NCI-H82 (cell line): ENCODE results near the gene PDE1C.
A peak's percentile ranks its signal among the peaks of the same experiment; 100 is the strongest.
"Not testable (repeated sequence)": the region's sequence is repeated elsewhere in the genome, so short reads cannot be mapped to it uniquely, and the experiment has no call there.

Experiments
- DNase-seq: peaks from one replicate; lab custom pipeline; 2025; lab: John Stamatoyannopoulos, UW

The PDE1C gene

DNA sequence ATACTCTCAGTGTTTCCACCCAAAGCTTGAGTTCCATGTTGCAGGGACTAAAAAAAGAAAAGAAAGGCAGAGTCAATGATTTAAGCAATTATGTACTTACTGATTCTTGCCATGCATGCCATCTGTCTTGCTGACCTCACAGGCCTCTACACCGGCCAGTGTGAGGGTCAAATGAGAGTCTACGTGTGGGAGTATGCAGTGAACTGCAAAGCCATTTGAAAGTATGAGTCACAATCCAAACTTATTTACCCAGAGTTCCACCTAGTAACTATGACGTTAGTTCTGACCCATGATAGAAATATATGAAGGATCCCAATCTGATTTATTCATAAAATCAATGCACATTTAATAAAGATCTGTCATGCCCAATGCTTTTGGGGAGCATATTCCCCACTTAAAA lies 26.5 kb downstream of the PDE1C start:
- no peak for DNase-seq

DNA sequence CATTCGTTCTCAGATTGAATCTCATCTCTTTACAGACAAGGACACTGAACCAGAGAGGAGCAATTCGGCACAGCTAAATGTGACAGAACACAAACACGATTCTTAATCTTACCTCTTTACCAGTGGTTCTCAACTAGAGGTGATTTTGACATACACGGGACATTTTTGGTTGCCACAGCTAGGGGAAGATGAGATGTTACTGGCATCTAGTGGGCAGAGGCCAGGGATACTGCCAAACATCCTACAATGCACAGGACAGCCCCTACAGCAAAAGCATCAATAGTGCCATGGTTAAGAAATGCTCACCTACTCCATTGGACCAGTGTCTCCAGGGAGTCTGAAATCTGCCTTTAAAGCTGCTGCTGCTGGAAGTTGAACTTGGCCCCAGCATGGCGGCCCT lies 27.3 kb downstream of the PDE1C start:
- no peak for DNase-seq

DNA sequence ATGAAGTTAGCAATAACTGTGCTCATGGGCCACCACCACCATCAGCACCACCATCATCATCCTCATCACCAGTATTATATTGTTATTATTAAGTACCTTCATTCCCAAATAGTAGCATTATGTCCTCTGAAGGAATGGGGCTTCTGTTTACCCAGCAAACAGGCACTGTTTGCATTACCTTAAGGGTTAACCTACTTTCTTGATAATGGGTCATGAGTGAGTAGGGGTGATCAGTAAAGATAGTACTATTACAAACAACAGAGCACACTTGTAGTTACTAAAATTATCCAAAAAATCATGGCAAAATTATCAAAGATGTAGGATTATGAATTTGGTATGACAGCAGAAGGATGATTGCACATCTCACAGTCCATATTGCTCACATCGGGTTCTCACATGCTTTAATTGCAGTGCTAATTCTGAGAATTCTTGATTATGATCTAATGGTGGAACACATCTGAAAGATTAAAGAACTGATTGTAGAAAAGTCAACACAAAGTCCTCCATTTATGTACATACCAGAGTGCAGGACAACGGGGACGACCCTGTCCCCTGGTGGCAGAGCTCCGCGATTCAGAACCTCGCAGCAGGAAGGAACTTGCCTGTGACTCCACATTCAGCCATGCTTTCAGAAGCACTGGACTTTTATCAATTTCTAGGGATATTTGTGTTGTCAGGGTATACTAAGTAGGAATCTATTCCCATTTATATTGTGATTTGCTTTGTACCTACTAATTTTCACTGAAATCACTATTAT lies 31.0 kb downstream of the PDE1C start:
- no peak for DNase-seq

DNA sequence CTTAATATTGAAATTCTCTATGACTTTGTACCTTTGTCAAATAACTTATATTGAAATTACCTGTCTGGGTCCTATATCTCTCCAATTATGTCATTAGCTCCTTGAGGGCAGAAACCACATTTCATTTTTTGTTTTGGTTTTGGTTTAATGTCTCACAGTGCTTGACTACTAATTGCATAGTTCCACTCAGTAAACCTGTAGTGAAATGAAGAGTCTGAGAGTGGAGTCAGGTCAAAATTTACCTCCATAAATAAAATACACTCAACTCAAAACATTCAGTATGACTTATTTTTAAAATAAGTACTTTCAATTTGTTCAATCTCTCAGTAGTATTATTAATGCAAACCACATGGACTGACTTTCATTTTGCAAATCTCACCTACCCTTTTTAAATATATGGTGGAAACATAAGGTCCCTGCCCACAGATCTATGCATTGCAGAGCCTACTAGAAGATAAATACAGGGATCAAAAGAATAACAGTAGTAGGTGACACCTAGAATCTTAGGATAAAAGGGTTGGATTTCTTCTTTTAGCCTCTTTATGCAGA lies 32.5 kb downstream of the PDE1C start:
- DNase-seq = no peak

DNA sequence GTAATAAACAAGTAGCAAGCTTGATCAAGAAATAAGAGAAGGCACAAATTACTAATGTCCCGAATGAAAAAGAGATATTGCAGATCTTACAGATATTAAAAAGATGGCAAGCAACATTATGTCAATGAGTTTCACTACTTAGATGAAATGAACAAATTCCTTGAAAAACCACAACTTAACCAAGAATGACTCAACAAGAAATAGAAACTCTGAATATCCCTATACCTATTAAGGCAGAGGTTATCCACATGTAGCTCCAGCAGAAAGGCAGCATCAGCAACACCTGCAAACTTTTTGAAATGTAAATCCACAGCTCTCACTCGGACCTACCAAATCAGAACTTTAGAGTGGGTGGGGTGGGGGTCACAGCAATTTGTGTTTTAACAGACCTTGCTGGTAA lies 33.6 kb downstream of the PDE1C start:
- DNase-seq = no peak

DNA sequence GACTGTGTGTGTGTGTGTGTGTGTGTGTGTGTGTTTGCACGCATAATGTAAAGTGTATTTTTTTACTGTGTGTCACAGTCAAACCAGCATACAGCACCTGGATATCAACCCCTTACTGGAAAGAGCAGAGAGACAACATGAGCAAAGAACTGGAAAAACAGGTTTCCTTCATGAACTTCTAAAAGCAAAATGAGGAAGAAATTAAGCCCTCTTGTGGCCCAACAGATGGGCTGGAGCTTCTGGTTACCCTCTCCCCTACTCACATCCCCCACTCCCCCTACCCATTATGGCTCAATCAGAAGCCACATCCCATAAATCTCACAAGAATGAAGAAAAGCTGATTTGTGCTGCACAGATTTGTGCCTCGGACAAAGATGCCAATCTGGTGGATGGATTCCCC lies 36.2 kb downstream of the PDE1C start:
- DNase-seq = peak; percentile 95

DNA sequence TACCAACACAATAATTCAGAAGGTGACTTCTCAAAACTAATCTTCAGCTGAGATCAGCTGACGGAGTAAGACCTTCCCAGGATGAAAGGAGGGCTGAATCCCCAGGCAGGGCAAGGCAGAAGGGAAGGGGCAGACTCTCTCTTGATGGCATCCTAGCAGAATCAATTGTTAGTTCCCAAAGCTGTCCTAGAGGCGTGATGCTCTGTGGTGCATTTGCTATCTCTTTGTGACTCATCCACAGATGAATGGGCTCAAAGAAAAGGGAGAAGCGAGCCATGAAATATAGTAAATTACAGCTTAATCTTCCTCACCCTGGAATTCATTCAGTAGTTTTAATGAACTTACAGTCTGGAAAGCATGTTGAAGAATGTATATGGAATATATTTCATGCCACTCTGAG lies 37.2 kb downstream of the PDE1C start:
- peak; percentile 29 for DNase-seq

DNA sequence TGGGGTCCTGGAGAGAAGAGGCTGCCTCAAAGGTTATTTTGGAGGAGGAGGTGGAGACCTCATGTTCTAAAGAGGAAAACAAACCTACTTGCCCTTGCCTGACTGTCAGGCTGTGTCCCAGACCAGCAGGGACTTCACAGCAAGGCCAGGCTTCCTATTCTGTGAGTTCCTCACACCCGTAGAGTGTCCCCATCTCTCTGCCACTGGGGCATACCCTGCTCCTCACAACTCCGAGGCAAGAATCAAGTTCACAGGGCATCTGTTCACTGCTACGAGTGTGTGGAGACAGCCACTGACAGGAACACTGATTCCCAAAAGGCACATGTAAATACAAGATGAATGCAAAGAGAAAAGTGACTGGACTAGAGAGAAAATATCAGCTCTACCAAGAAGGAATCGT lies 38.0 kb downstream of the PDE1C start:
- no peak for DNase-seq

DNA sequence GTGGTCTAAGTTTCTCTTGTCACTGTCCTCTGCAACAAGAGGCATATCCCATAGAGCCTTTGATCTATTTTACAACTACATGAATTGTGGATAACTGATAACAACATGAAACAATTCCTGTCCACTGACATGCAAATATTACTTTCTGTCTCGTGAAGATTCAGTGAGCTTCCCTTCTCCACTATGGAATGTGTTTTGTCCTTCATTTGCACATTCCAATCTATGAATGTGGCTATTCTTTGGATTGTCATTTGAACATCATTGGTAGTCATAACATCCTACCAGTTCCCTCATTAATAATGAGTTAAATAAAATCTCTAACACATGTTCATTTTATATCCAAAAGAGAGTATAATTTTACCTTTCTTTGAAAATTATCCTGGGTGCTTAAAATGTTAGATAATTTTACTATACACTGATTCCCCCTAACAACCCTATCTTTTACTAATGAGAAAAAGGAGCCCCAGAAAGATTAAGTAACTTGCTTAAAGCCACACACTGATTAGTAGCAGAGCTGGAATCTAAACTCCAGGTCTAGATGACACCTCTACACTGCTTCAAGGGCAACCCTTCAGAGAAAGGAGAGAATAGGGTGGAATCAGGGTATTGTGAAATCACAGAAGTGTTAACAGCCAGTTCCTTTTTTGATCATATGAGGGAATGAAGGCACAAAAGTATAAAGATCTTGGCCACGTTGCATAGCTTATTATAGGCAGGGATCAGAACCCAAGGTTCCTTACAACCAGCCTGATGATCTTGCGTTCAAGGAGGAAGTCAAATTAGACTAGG lies 39.1 kb downstream of the PDE1C start:
- no peak for DNase-seq

DNA sequence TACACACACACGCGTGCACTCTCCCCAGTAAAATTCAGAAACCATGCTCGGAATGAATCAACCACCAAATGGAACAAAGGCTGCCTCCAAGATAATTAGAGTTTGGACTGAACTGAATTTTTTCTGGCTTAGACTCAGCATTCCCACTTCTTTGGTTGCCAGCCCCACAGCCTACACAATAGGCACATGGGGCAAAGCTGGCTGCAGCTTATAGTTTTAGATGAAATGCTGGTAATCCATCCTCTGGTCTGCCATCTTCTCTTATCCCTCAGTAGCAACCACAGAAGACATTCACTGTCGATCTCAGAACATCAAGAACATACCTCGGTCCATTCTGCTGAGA lies 44.2 kb downstream of the PDE1C start:
- peak; percentile 57 for DNase-seq

DNA sequence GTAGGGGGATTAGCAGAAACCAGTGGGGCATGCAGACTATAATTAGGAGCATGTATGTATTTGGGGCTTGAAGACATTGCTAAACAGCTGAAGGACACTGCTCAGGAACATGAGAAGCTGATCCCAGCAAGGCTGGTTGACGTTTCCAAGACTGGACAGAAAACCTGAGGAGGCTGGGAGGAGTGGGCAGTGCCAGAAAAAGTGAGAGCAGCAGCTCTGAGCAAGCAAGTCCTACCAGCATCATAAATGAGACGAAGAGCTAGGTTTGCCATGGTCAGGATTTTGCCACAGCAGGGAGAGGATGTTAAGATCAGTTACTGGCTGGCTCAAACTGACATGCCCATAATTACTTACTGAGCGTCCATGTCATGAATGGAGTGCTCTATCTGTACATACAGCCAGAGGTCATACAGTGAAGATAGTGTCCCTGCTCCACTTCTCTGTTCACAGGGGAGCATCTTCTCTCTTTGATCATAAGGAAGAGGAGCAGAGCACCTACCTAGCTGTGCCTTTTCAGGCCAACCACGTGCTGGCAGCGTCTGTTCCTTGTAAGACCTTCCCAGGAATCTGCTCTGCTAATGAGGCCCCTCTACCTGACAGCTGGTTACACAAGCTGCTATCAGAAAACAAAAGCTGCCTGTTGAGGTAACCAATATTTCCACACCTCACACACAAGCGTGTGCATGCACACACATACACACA lies 44.7 kb downstream of the PDE1C start:
- peak; percentile 81 for DNase-seq

DNA sequence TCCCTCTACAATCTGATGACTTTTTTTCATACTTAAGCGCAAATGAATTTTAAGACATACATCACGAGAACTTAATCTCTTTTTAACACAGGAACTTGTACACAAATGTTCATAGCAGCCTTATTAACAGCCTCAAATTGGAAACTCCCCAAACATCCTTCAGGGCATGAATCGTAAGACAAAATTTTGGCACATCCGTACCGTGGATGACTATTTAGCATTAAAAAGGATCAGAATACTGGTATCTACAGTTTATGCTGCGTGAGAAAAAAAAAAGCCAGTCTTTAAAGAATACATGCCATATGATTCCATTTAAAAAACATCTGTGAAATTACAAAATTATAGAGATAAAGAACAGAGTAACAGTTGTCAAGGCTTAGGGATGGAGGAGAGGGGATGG lies 46.8 kb downstream of the PDE1C start:
- DNase-seq = no peak

DNA sequence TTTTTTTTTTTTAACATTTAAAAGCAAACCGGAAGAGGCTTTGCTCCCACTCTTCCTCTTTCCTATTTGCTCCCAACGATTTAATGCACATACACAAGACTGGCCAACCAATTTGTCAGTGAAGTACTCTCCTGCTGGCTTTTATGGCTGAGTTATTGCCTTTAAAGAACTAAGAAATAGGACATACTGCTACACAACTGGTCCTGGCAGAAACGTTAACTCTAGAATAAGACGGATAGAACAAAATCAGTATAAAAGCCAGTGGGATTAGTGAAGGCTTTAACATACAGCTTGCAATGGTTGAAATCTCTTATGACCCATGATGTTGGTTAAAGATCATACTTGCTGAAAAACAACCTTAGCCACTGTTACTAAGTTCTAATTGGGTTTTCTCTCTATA lies 47.2 kb downstream of the PDE1C start:
- DNase-seq = no peak

DNA sequence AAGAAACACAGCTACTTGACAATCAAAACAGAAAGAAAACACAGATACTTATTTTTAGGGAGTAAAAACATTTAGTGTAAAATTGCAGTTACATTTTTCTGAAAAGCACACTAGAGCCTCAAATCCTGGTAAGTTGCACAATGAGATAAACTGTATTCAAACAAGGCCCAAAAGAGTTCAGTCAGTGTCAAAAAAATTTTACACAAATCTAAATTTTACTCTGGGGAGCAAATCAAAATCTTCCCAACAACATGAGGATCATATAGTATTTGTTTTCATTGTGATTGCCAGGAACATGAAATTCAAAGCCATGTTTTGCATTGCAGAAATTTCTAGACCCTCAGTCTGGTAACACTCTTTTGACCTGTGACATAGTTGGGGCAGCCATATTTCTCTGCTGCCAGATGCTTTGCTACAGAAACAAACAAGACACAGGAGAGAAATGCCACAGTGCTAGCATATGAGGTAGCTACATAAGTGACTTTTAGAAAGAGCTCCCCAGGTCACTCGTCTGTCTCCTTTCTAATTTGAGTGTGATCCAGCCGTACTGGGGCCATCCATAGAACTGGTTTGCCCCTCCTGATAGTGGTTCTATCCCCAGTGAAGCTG lies 49.6 kb downstream of the PDE1C start:
- no peak for DNase-seq

DNA sequence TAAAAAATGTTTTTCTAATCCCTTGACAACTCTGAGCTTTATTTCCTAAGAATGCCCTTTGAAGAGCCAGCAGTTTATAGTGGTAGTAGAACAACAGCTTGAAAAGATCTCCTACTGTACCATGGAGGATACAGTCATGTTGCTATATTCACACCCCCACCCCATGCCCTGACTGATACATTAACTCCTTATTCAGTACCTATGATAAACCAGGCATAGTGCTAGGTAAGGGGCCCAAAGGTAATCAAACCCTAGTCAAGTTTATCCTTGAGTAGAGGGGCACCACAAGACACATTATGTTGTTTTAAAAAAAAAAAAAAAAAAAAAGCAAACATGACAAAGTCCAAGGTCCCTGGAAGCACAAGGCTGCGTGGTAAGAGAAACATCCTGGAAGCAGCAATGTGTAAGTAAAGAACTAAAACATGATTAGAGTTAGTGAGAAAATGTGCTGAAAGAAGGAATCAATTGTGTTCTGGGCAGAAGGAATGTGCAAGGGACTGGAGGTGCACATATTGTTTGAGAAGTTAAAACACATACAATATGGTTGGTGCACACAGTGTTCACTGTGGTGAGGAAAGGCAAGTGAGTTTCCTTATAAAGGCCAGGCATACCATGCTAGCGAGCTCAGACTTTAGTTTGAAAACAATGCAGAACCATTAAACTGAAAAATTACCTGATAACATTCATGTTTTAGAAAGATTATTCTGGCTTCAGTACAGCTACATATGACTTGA lies 51.2 kb downstream of the PDE1C start:
- DNase-seq = no peak

DNA sequence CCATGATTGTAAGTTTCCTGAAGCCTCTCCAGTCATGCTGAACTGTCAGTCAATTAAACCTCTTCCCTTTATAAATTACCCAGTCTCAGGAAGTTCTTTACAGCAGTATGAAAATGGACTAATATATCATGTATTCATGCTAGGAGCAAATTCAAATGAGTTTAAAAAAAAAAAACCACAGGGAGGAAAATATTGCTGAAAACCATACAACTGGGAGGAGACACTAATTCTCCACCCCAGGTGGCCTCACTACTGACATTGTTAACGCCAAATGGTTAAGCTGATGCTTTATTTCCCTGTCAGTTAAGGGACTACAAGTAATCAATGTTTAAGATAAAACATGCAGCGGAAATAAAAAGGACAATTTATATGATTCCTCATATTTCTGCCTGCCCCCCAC lies 55.1 kb downstream of the PDE1C start:
- DNase-seq = peak; percentile 42

DNA sequence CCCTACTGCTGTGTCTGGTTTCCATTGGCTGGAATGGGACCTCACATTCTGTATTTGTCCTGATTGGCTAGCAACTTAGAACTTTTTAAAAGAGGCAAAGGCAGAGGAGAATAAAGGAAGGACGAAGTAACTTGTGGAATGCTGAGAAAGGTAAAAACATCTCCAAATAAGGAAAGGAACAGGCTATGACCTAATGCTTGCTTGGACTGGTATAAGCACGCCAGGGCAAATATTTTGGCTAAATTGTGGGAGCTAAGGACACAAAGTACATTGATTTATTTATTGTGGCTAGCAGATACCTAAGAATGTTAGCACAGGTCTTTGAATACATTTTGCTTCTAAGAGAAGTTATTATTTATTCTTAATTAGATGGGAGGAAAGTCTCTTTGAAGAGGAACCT lies 56.7 kb downstream of the PDE1C start:
- DNase-seq = not testable (repeated sequence)

DNA sequence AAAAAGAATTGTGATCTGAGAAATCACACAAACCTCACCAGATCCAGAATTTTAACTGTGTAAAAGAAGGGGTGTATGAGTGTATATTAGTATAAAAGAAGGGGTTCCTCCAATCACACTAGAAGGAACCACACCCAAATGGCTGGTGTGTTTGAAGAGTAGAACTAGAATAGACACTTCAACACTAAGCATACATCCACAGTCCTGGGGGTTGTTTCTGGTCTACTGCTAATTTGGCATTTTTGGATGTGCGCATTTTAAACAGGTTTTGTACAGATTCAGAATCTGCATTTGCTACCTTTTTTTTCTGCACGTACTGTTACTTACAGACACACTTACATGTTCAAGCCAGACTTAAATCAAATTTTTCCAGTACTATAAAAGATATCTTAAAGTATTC lies 64.6 kb downstream of the PDE1C start:
- DNase-seq = no peak

DNA sequence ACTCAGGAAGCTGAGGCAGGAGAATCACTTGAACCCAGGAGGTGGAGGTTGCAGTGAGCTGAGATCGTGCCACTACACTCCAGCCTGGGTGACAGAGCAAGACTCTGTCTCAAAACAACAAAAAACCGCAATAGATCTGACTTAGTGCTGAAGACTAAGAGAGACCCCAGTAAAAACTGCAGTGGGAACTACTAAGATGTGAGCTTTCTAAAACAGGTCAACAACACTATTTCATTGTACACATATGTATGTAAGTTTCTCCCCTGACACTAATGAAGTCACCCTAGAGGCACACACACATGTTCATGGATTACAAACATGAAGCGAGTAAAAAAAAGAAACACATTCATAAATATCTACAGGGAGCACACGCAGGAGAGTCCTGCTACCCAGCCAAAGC lies 68.3 kb downstream of the PDE1C start:
- no peak for DNase-seq

DNA sequence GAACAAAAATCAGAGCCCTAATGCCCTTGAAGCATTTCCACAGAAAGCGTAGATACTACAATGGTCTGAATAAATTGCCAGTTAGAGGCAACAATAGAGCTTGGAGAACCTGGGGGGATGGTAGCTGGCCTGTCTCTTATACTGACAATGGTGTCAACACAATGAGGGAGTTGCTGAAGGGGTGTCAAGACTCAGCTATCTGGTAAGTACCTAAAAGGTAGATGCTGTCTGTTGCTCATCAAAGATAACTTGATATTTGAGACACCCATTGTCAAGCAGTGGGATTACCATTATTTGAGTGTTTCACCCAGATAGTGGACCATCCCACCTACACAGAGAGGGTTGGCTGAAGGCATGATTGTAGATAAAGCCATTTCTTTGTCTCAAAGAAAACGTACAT lies 72.8 kb downstream of the PDE1C start:
- DNase-seq = no peak

DNA sequence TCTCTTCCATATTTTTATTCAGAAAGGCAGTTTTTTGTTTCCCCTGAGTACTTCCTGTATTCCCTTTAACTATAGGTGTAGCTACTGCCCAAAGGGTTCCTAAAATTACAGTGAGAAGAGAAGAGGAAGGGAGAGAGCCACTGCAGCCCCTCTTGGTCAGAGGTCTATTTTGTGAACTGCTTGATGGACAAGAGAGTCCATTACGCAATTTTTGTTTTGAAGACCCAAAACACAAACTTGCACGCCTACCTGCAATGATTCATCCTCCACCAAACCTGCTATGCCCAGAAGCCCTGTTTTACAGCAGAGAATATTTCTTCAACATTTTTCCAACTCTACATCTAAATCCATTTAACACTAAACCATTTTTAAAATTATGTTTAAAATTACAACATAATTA lies 75.1 kb downstream of the PDE1C start:
- no peak for DNase-seq

DNA sequence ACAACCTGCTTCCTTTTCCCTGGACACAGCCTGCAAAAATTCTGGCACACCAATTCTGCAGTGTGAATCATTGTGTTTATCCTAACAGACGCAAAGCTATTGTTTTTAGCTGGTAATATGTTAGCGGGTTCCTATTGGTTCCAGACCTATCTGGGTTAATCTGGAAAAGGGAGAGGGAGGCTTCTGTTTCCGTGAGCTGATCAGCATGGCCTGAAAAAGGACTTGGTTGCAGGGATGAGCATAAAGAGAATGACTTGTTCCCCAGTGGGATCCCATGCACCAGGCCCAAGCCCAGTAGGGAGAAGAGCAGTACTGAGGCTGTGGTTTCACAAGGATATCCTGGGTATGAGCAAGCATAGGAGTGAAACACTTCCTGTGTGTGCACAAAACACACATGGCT lies 78.4 kb downstream of the PDE1C start:
- DNase-seq = no peak
